ENCODE data around the gene RNF32.
"Not testable (repeated sequence)": the region's sequence is repeated elsewhere in the genome, so short reads cannot be mapped to it uniquely, and the experiment has no call there.

The RNF32 gene

DNA sequence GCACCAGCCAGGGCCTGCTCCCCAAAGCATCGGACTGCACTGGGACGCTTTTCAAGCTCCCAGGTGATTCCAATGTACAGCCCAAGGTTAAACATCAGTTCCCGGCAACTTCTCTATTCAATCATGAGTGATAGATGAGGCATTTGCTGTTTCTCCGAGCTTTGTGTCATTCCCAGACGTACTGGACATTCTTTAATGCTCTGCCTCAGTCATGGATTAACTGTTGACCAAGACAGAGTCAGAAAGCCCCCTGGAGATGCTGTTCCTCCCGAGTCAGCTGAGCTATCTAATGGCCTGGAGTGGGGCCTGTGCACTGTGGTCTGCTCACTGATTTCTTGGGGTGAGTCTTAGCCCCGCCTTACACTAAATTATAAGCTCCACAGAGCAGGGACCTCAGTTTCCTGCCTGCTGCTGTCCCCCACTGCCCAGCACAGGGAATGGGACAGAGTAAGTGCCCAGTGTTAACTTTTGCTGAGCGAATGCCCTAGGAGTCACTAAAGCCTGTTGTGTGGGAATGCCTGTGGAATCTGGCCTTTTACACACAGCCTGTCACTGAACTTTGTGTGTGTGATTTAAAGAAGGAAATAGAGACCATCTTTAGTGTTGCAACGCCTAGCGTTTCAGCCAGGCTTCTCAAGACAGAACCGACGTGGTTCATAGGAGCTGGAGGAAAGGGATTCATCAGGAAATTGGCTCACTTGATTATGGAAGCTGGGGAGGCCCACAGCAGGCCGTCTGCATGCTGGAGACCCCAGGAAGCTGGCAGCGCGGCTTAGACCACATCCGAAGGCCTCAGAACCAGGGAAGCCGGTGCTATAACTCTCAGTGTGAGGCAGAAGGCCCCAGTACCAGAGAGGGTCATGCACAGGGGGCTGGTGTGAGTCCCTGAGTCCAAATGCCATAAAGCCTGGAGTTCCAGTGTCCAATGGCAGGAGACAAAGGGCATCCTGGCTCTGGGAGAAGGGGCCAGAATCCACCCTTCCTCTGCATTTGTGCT is 29.3 kb upstream of the RNF32 start:
- Histone ChIP-seq H3K4me3 (no peak overlapping the region), H3K27ac (no peak overlapping the region)

DNA sequence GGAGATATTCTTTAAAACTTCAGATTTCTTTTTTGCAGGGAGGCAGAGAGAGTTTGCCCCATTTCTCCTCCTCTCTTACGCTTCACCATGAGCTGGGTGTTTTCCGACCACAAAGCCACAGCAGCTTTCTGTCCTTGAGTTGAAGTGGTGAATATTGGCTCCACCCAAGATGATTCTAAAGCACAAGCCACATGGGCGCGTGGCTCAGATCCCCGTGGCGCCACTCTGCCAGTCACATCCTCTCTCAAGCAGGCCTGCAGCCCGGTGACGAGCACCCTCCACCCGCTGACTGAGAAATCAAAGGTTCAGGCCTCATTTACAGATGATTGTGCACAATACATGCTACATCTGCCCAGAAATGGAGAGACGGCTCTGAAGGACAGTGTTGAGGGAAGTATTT is 27.6 kb upstream of the RNF32 start:
- Histone ChIP-seq H3K27ac (no peak overlapping the region), H3K4me3 (no peak overlapping the region)

DNA sequence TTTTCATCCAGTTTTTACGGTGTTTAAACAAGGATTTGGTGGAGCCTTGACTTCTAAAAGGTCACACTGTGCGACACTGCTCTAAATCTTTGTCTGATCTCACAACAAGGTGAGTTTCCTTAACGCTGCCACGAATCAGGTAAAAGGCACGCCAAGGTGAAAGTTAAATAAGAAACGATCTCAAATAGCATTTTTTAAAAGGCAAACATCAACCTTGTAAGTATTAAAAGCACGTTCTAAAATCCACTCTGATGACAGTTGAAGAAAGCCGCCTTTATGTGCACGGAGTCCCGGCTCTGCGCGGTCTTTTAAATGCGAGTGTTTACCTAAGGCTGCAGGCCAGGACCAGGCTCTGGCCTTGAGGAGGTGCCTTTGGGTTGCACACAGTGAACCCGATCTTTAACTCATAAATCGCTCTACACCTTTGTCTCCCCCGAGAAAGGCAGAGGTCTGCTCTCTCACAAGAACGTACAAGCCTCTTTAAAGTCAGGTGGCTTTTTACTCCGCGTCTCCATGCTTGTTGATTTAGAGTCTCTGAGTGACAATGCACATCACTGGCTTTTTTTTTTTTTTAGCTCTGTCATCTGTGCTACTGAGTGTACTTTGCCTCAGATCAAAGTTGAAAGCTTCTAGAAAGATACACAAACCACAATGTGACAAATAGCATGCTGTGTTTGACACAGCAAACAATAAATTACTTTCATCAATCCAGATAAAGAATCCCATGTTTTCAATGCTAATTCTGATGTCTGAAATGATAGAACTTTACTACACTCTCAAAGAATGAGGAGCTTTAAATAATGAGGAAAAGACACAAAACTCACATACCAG is 25.9 kb upstream of the RNF32 start:
- no peak overlapping the region for H3K4me3 ChIP-seq
- no peak overlapping the region for H3K27ac ChIP-seq

DNA sequence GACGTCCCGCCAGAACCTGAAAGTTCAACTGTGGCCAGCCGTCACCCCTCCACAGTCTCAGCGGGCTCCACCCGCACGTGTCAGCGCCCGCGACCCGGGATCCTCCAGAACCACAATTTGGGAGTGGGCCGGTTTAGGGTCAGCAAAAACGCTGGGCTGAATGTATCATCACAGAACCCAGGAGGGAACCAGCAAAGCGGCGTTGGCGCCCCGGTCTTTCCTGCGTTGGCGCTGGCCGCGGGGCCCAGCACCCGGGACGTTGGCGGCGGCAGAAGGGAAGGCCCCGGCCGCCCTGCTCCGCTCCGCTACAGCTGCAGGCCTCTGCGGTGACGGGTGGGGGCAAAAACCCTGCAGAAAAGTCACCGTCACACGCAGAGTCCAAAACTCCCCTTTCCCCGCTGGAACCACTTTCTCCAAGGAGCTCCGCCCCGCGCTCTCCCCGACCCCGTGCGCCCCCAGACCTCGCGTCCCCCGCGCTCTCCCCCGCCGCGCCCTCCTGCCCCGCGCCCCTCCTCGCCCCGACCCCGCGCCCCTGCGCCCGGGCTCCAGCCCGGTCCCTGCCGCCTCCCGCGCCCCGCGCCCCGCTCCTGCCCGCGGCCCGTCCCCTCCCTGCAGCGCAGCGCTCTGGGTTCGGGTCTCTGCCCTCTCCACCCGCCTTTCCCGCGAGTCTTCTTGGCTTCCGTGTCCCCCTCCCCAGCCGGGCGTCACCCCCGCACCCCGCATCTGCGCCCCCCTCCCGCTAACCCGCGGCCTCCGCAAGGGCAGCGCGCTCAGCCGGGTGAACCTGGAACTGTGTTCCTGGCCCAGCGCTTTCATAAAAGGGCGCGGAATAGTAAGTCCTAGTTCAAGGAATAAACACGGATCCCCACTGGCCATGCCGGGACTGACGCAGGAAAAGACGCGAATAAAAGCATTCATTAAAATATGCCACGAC is 24.0 kb upstream of the RNF32 start:
- H3K4me3 ChIP-seq: peak overlapping the region in 2 of 7 experiments; percentile 16 to 38
- no peak overlapping the region for H3K27ac ChIP-seq

DNA sequence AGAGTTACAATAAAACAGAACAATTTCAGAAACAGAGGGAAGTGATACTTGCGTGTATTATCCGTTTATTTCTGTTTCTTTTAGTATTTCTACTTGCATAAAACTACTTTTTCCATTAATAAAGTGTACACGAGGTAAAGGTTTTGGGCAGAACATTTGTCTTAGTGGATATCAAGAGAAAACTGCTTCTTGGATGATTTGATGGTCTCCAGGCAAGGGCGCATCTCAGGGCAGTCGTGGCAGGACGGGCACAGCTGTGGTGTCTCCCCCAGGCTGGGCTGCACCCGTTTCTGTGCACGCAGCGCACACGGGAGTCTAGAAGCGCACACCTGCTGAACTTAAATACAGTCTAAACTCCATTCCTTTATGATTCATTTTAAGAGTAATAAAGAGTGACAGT is 23.4 kb upstream of the RNF32 start:
- H3K4me3 ChIP-seq: no peak overlapping the region
- no peak overlapping the region for H3K27ac ChIP-seq

GRCh38 chr7:156618078-156618779 is 22.3 kb upstream of the RNF32 start:
- Histone ChIP-seq H3K4me3 (no peak overlapping the region), H3K27ac (no peak overlapping the region)

DNA sequence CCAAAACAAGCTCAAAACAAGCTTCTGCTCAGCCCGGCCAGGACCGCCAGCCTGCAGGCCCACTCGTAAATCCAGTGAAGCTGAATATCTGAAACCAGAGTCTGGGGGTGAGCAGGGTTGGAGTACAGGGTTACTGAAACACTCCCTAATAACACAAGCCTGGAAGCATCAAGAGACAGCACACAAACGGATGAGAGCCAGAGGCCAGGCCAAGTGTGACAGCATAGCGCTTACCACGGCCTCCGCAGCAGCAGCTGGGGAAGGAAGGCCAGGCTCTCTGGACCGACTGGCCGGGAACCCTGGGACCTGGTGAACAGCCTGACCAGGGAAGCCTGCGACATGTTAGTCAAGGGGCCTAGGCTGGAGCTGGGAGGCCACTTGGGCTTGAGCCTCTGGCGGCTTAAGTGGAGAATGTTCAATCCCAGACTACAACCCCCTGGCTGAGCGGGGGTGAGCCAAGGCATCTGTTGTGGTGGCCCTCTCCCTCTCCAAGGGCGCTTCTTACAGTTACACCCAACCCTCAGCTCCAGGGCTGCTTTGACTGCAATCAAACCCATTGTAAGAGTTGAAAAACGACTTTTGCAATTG is 21.7 kb upstream of the RNF32 start:
- Histone ChIP-seq H3K4me3 (no peak overlapping the region), H3K27ac (no peak overlapping the region)

- not testable (repeated sequence) for H3K27ac ChIP-seq
These were observed 20.9 kb upstream of the RNF32 start for GRCh38 chr7:156619488-156620290.

DNA sequence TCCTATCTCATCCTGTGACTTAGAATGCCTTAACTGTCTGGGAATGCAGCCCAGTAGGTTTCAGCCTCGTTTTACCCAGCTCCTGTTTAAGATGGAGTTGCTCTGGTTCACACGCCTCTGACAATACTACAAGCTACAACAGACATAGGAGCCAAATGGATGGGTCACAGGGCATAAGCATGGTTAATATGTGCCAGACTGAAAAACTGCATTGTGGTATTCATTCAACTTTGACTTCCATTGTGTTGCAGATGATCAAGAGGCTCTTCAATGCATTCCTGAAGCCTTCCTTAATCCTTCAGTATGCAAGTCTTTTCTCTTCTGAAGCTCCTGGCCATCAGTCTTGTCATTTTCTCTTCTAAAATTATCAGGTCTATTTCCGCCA is 20.3 kb upstream of the RNF32 start:
- no peak overlapping the region for H3K4me3 ChIP-seq
- no peak overlapping the region for H3K27ac ChIP-seq

More at GRCh38 chr7:156619488-156620290, 20.9 kb upstream of the RNF32 start:
- not testable (repeated sequence) for H3K4me3 ChIP-seq

GRCh38 chr7:156621652-156622051 is 18.9 kb upstream of the RNF32 start:
- Histone ChIP-seq H3K27ac (no peak overlapping the region), H3K4me3 (no peak overlapping the region)

GRCh38 chr7:156625580-156625979 is 15.0 kb upstream of the RNF32 start:
- H3K4me3 ChIP-seq: no peak overlapping the region
- H3K27ac ChIP-seq: no peak overlapping the region

DNA sequence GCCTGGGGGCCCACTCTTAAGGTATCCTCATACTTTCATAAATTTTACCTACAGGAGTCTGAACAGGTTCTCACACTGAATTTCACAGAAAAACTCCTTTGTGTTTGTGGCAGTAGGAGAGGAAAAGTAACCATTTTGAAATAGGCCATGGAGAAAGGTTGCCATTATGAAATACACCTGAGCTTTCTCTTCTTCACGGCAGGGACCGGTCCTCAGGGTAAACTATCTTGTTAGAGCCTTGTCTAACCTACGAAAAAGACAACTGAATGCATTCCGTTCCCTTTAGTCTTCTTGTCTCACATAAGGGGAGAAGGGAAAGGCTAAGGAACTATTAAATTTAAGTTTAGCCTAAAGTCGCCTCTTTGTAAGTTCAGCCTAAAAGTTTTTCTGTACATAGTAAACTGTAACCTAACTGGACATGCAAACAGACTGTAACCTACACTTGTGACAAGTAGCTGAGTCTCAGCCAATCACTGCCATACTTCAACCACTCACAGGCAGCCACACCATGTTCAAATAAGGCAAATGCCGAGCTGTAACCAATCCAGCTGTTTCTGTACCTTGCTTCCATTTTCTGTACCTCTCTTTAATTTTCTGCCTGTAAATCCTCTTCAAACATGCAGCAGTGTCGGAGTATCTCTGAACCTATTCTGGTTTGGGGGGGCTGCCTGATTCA is 14.2 kb upstream of the RNF32 start:
- Histone ChIP-seq H3K27ac (no peak overlapping the region), H3K4me3 (no peak overlapping the region)

GRCh38 chr7:156628562-156628961 is 12.0 kb upstream of the RNF32 start:
- H3K27ac ChIP-seq: no peak overlapping the region

DNA sequence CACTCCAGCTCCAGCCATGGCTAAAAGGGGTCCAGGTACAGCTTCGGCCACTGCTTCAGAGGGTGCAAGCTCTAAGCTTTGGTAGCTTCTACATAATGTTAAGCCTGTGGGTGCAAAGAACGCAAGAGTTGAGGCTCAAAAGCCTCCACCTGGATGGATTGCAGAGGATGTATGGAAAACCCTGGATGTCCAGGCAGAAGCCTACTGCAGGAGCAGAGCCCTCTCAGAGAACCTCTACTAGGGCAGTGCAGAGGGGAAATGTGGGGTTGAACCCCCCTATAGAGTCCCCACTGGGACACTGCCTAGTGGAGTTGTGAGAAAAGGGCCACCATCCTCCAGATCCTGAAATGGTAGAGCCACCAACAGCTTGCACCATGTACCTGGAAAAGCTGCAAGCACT is 10.7 kb upstream of the RNF32 start:
- Histone ChIP-seq H3K4me3 (no peak overlapping the region), H3K27ac (no peak overlapping the region)

More at GRCh38 chr7:156628562-156628961, 12.0 kb upstream of the RNF32 start:
- H3K4me3 ChIP-seq: no peak overlapping the region

DNA sequence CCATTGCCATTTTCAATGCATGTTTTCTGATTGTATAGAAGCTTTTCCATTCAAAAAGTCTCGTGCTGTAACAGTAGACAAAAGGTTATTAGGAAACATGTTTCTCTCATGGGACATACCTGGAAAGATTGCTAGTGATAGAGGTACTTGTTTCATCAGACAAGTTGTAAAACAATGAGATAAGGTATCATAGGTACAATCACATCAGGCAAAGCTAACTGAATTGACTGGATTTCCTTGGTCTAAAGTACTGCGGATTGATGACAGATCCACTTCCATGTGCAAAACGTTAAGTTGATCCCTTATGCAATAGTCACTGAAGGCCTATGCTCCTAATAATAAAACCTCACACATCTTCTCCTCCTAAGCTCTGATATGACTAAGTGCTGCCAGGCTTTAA is 6.5 kb upstream of the RNF32 start:
- no peak overlapping the region for H3K4me3 ChIP-seq
- no peak overlapping the region for H3K27ac ChIP-seq

GRCh38 chr7:156635529-156636385 is 4.8 kb upstream of the RNF32 start:
- H3K27ac ChIP-seq: no peak overlapping the region

More at GRCh38 chr7:156635529-156636385, 4.8 kb upstream of the RNF32 start:
- H3K4me3 ChIP-seq: no peak overlapping the region
